Caco-2 (cell line): ENCODE measurements around the gene MESD. TPM values are rescaled to one million over a fixed set of nuclear protein-coding genes. Genes with fewer than 3 reads are reported as not detected.

Experiments used
- BruUV-seq: library from RNA; stranded (reverse); fragments of 400-500 nt; replicated peaks from 2 replicates; lab custom pipeline; 2021; lab: Mats Ljungman, UMichigan
- CTCF ChIA-PET: fragments of 300-600 bp; sonication (Branson Sonifier 250); formaldehyde crosslinking; loops from one replicate; lab custom pipeline; 2022; ENCODE audit warnings: antibody characterized with exemption; lab: Charles Lee
- POLR2A ChIA-PET: fragments of 300-600 bp; sonication (Branson Sonifier 250); formaldehyde crosslinking; loops from one replicate; lab custom pipeline; 2022; ENCODE audit warnings: antibody characterized with exemption; lab: Charles Lee
- DNase-seq, 2 experiments: peaks; one replicate each; pipeline versions ENCODE4 v3.0.0 to v3.0.0-alpha.2; 2020 to 2022
- H3K27me3 ChIP-seq: replicated peaks from 2 replicates; pipeline ENCODE4 v1.6.0; 2011; ENCODE audit warnings: low read length; ENCODE audit not compliant: control insufficient read depth, insufficient read depth
- H3K36me3 ChIP-seq: 2 replicates; pipeline ENCODE4 v1.5.1; 2011; ENCODE audit warnings: low read length; ENCODE audit not compliant: control insufficient read depth, insufficient read depth
- H3K4me1 ChIP-seq: fragments of 250-450 bp; sonication (Bioruptor Pico); 2 replicates; pipeline ENCODE4 v1.5.1; 2020; ENCODE audit warnings: mild to moderate bottlenecking
- H3K4me3 ChIP-seq: 2 replicates; pipeline ENCODE4 v1.5.1; 2011; ENCODE audit warnings: low read depth, mild to moderate bottlenecking, control low read depth, low read length
- H3K9me3 ChIP-seq: fragments of 250-450 bp; sonication (Bioruptor Pico); 2 replicates; pipeline ENCODE4 v1.5.1; 2020; ENCODE audit warnings: mild to moderate bottlenecking, moderate library complexity
- H3K27ac Mint-ChIP-seq: one replicate; pipeline ENCODE4 v1.8.0; 2022; ENCODE audit warnings: mixed read lengths; ENCODE audit not compliant: unreplicated experiment
- H3K27me3 Mint-ChIP-seq: one replicate; pipeline ENCODE4 v1.8.0; 2022; ENCODE audit warnings: mixed read lengths; ENCODE audit not compliant: insufficient read depth, unreplicated experiment
- H3K36me3 Mint-ChIP-seq: one replicate; pipeline ENCODE4 v1.8.0; 2022; ENCODE audit warnings: mild to moderate bottlenecking, mixed read lengths; ENCODE audit not compliant: insufficient read depth, unreplicated experiment
- H3K4me1 Mint-ChIP-seq: one replicate; pipeline ENCODE4 v1.8.0; 2022; ENCODE audit warnings: low read depth, mixed read lengths; ENCODE audit not compliant: unreplicated experiment
- H3K4me3 Mint-ChIP-seq: one replicate; pipeline ENCODE4 v1.8.0; 2022; ENCODE audit warnings: mild to moderate bottlenecking, moderate library complexity, mixed read lengths; ENCODE audit not compliant: unreplicated experiment
- H3K9me3 Mint-ChIP-seq: one replicate; pipeline ENCODE4 v1.8.0; 2022; ENCODE audit warnings: mixed read lengths; ENCODE audit not compliant: unreplicated experiment
- intact Hi-C: fragments of 100-400 bp; cut with micrococcal nuclease; formaldehyde crosslinking; loops from one replicate; pipeline ENCODE4 v1.10.0; 2022; ENCODE audit not compliant: unreplicated experiment
- total RNA-seq: library from RNA; stranded (reverse); gene quantifications from 2 replicates; pipeline ENCODE4 v1.2.3, GENCODE V29; 2022
- TF ChIP-seq, protein P1 (sequence below), 2 experiments: fragments of 200-600 bp in 1 of 2; IDR thresholded peaks; 1 replicate in 1 of 2; 2 replicates in 1 of 2; pipeline versions ENCODE4 v1.5.1 to v1.8.0; 2011 to 2022; ENCODE audit warnings: antibody characterized with exemption in 1 of 2, control low read depth in 1 of 2, inconsistent platforms in 1 of 2, low read depth in 1 of 2, low read length in 1 of 2, mild to moderate bottlenecking in 1 of 2, moderate library complexity in 1 of 2; ENCODE audit not compliant: insufficient read depth in 1 of 2, severe bottlenecking in 1 of 2, unreplicated experiment in 1 of 2

Gene MESD
- total RNA-seq, 1 experiment from 2014 or later: 30.3 TPM

DNA sequence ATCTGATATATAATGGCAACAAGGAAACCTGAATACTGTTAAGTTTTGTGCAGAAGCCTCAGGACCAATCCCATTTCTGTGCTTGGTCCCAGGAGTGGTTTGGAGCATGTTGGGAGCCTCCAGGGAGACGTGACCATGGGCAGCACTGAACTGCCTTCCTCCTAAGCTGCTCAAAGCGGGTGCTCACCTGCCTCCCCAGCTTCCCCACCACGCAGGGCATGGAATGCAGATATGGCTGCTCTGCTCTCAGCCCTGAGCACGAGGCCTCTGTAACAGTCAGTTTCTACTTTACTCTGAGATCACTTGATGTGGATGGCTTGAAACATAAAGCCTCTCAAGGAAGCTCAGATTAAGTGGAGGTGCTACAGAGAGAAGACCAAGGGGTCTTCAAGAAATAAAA is 49.3 kb downstream of the MESD start:
- Mint-ChIP-seq H3K9me3 (no peaks in the 10 kb centered on the region), H3K4me3 (no peak overlapping the region), H3K36me3 (no peaks in the 10 kb centered on the region), H3K4me1 (no peaks in the 10 kb centered on the region), H3K27ac (no peak overlapping the region), H3K27me3 (no peaks in the 10 kb centered on the region)
- H3K9me3 ChIP-seq: no peaks in the 10 kb centered on the region
- no peaks in the 10 kb centered on the region for H3K27me3 ChIP-seq
- H3K36me3 ChIP-seq: no peaks in the 10 kb centered on the region
- DNase-seq: no peak
- H3K4me1 ChIP-seq: no peaks in the 10 kb centered on the region
- intact Hi-C loops: no loop called here
- BruUV-seq: no TSS peak
- TF ChIP-seq, protein P1, sequence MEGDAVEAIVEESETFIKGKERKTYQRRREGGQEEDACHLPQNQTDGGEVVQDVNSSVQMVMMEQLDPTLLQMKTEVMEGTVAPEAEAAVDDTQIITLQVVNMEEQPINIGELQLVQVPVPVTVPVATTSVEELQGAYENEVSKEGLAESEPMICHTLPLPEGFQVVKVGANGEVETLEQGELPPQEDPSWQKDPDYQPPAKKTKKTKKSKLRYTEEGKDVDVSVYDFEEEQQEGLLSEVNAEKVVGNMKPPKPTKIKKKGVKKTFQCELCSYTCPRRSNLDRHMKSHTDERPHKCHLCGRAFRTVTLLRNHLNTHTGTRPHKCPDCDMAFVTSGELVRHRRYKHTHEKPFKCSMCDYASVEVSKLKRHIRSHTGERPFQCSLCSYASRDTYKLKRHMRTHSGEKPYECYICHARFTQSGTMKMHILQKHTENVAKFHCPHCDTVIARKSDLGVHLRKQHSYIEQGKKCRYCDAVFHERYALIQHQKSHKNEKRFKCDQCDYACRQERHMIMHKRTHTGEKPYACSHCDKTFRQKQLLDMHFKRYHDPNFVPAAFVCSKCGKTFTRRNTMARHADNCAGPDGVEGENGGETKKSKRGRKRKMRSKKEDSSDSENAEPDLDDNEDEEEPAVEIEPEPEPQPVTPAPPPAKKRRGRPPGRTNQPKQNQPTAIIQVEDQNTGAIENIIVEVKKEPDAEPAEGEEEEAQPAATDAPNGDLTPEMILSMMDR (IDR thresholded peaks at IDR 0.05; ENCODE audit: insufficient read depth in 1 of 2, low read depth in 1 of 2, low read length in 1 of 2, severe bottlenecking in 1 of 2, unreplicated experiment in 1 of 2): no peak
- ChIA-PET POLR2A (no interaction called here), CTCF (no interaction called here)
- no peak overlapping the region for H3K4me3 ChIP-seq

DNA sequence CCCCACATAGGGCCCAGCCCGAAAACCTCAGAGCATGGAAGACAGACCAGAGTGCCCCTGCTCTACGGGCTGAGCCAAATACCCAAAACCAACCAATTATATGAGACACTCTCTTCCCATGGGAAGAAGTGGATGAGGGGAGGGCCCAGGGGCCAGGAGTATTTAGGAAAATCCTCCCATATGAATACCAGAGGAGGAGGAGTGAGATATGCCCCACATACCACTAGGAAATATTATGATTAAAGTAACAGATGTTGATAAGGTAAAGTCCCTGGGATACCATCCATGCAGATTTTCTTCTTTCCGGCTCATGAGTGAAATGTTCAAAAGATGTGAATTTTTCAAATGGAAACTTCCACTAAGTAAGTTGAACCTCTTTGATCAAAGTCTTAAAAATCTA is 50.4 kb downstream of the MESD start:
- Histone ChIP-seq H3K4me1 (0 out of 2 replicates have a peak, but pooled peaks cover 3% of the 10 kb centered on the region), H3K27me3 (no peaks in the 10 kb centered on the region), H3K4me3 (no peak overlapping the region), H3K36me3 (no peaks in the 10 kb centered on the region), H3K9me3 (no peaks in the 10 kb centered on the region)
- ChIA-PET CTCF (no interaction called here), POLR2A (no interaction called here)
- H3K9me3 Mint-ChIP-seq: no peaks in the 10 kb centered on the region
- H3K27ac Mint-ChIP-seq: no peak overlapping the region
- no peak overlapping the region for H3K4me3 Mint-ChIP-seq
- BruUV-seq: no TSS peak
- TF ChIP-seq, protein P1 (IDR thresholded peaks at IDR 0.05; ENCODE audit: insufficient read depth in 1 of 2, low read depth in 1 of 2, low read length in 1 of 2, severe bottlenecking in 1 of 2, unreplicated experiment in 1 of 2): no peak
- no peak for DNase-seq
- no peaks in the 10 kb centered on the region for H3K36me3 Mint-ChIP-seq
- peaks cover 5% of the 10 kb centered on the region for H3K4me1 Mint-ChIP-seq
- intact Hi-C loops: no loop called here
- no peaks in the 10 kb centered on the region for H3K27me3 Mint-ChIP-seq

DNA sequence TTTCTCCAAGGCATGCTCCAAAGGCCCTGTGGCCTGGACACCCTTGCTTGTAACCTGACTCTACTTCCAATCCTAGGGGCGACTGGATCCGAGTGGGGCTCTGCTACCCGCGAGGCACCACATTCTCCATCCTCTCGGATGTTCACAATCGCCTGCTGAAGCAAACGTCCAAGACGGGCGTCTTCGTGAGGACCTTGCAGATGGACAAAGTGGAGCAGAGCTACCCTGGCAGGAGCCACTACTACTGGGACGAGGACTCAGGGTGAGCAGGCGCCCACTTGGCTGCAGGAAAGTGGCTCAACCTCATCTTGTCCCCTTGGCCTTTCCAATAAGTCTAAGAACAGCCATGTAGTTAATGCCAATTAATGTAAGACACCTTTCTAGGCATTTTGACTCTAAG is 51.9 kb downstream of the MESD start:
- ChIA-PET CTCF (no interaction called here), POLR2A (no interaction called here)
- Mint-ChIP-seq H3K4me1 (peaks cover 5% of the 10 kb centered on the region), H3K27me3 (no peaks in the 10 kb centered on the region), H3K4me3 (no peak overlapping the region), H3K9me3 (no peaks in the 10 kb centered on the region), H3K36me3 (no peaks in the 10 kb centered on the region), H3K27ac (no peak overlapping the region)
- Histone ChIP-seq H3K9me3 (no peaks in the 10 kb centered on the region), H3K36me3 (no peaks in the 10 kb centered on the region), H3K27me3 (no peaks in the 10 kb centered on the region), H3K4me3 (no peak overlapping the region), H3K4me1 (0 out of 2 replicates have a peak, but pooled peaks cover 3% of the 10 kb centered on the region)
- intact Hi-C loops: no loop called here
- no TSS peak for BruUV-seq
- TF ChIP-seq, protein P1 (IDR thresholded peaks at IDR 0.05; ENCODE audit: insufficient read depth in 1 of 2, low read depth in 1 of 2, low read length in 1 of 2, severe bottlenecking in 1 of 2, unreplicated experiment in 1 of 2): no peak
- DNase-seq: no peak
